Endometrial microvascular endothelial cells (primary cell): ENCODE measurements around the gene PDE1A. TPM values are rescaled to one million over a fixed set of nuclear protein-coding genes. Genes with fewer than 3 reads are reported as not detected.

Experiments
- in situ Hi-C: cut with HindIII; loops from 2 replicates; pipeline ENCODE4 v1.10.0; 2017; ENCODE audit warnings: low sequenced_read_pairs, low pct_unique_long_range_greater_than_20kb; ENCODE audit errors: inconsistent ontology term
- total RNA-seq: library from RNA; depleted of rRNA; stranded (reverse); fragments of >200 nt; gene quantifications from one replicate; pipeline ENCODE4 v1.2.3, GENCODE V29; 2015; ENCODE audit errors: inconsistent ontology term

Gene PDE1A
- total RNA-seq, 1 donor from 2014 or later = not detected

DNA sequence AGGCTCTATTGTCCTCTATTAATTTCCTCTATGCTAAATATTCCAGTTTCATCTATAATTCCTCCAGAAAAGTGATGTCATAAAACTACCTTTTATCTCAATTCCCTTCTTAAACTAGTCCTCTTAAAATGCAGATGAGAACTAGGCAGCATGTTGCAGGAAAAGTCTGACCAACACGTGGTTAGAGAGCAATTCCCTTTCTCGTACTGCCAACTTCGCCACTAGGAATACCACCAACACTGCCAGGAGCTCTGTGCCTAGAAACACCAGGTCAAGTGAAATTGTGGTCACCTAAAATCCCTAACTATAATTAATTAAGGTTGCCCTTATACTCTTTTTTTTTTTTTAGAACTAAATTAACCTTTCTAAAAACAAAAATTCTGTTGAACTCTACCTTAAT, 313.5 kb downstream of the PDE1A start:
- in situ Hi-C loops = no loop called here

DNA sequence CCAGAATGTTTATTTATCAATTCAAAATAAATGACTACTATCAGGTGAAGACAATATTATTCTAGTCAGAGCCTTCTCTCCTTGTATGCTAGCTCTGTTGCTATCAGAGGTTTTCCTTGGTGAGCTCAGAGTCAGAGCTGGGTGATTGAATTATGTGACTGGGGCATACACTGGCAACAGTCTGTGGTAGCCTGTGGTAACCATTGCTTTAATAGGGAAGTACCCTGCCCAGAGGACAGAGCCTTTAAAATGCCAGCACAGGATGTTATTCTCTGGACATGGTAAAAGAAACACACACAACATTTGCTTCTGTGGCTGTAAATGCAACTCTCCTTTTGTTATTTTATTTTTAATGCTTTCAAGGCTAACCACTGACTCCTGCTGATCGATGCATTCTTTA, 316.5 kb downstream of the PDE1A start:
- in situ Hi-C loops = no loop called here

DNA sequence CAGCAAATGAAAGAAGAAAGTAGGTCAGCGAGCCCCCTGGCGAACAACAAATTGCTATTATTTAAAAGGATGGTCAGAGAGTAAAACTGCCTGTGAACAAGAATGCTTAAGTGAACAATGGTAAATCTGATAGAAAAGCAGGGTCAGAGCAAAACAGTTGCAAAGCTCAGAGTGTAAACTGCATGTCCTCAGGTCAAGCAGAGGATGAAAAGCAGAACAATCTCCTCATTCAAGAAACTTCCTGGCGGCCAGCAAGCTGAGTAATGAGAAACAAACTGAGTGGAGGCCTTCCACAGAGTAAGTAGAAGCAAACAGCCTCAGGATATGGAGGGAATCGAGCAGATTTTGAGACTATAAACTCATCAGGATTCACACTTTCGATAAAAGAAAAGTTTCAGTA, 323.3 kb downstream of the PDE1A start:
- in situ Hi-C loops = no loop called here

DNA sequence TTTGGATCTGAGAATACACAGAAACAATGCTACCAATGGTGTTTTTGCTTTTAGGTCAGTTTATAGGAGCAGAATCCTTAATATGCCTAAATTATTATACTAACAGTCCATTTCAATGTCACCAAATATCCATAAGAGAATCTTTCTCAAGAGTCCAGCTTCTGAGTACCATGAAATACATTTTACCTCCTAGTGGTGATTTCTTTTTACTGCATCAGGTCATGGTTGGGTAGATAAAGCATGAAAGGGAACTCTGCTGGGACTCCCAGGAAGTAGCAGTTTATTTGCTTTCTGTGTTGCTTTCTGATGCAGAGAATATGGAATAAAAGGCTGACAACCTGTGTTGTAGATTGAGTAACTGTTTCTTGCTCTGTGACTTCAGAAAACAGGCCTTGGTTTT, 325.6 kb downstream of the PDE1A start:
- in situ Hi-C loops = no loop called here

DNA sequence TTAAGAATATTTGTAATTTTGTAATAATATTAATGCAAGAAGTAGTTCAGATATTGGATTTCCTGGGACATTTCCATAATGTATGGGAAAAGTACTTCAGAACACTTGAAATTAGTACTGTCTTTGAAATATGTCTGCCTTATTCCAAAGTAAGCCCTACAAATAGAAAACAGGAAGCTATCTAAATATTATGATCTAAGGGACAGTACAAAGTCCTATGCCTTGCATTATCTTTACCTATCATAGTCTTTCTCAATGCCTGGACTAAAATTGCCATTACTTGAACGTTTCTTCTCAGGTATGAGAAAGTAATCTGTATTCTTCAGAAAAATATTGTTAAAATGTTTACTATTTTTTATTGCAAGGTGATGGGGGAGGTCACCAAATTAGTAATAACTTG, 328.2 kb downstream of the PDE1A start:
- in situ Hi-C loops = no loop called here

DNA sequence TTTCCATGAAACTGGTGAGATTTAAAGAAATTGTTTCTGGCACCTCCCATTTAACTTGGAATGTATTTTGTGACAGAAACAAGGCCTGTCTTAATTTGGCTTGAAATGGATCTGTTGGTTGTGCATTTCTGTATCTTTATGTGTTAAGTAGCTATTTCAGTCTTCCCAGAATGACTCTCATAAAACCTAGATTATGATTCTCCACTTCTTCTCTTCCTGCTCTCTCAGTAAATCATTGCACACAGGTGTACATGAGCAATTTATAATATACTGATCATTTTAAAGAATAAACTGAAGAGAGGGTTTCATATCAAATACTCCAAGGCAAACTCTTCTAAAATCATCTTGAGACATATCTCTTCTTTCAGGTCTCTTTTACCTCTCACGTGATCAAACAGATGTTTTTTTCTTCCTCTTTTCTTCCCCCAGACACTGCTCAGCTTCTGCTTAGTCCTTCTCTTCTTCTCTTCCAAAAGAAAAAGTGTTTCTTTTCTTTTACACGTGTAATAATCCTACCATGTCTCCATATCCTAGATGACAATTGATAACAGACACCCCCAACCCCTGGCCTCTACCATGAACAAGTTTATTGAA, 329.2 kb downstream of the PDE1A start:
- in situ Hi-C loops = no loop called here

DNA sequence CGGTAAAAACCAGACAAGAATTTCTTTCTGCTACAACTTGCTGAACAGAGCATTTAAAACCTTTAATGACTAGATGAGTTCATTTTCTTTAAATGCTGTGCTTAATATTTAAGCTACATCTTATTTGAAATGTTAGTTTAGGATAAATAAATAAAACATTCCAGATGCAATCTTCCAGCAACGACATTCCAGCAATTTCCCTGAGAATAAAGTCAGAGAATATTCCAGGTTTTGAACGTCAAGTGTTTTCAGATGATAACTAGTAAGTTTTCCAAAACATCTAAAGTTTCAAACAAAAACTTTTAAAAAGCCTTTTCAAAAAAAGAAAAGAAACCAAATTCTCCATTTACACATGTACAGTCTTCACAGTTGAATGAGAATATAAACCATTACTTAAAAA, 336.4 kb downstream of the PDE1A start:
- in situ Hi-C loops = no loop called here
